H7 (cell line): Measurements from ENCODE around the gene LMO7. TPM values are rescaled to one million over a fixed set of nuclear protein-coding genes. Genes with fewer than 3 reads are reported as not detected.
"Not testable (repeated sequence)": the region's sequence is repeated elsewhere in the genome, so short reads cannot be mapped to it uniquely, and the experiment has no call there.

Source experiments
- DNase-seq: peaks from one replicate; pipeline ENCODE4 v3.0.0; 2012
- H3K27me3 ChIP-seq: 2 replicates; pipeline ENCODE4 v1.6.0; 2011; ENCODE audit warnings: mild to moderate bottlenecking, low read length; ENCODE audit not compliant: control insufficient read depth, insufficient read depth
- H3K36me3 ChIP-seq: replicated peaks from 2 replicates; pipeline ENCODE4 v1.5.1; 2011; ENCODE audit warnings: low read length; ENCODE audit not compliant: control insufficient read depth, insufficient read depth
- H3K4me3 ChIP-seq: 2 replicates; pipeline ENCODE4 v1.5.1; 2011; ENCODE audit warnings: low read depth, mild to moderate bottlenecking, control low read depth, low read length, moderate library complexity; ENCODE audit not compliant: insufficient read depth
- total RNA-seq: library from RNA; depleted of rRNA; stranded (reverse); fragments of >200 nt; shearing (Covaris generic); gene quantifications from 2 replicates; pipeline ENCODE4 v1.2.3, GENCODE V29; 2014

The LMO7 gene
- total RNA-seq, 1 experiment from 2014 or later, result 7.6 TPM

GRCh38 chr13:75666646-75667351, 30.7 kb downstream of the LMO7 start:
- Histone ChIP-seq H3K36me3 (no peaks in the 10 kb centered on the region), H3K4me3 (no peak overlapping the region), H3K27me3 (no peaks in the 10 kb centered on the region)
- no peak for DNase-seq

- no peak overlapping the region for H3K4me3 ChIP-seq
- no peaks in the 10 kb centered on the region for H3K27me3 ChIP-seq
- no peak for DNase-seq
- no peaks in the 10 kb centered on the region for H3K36me3 ChIP-seq
Measured at GRCh38 chr13:75669706-75670105, 33.6 kb downstream of the LMO7 start.

- Histone ChIP-seq H3K36me3 (no peaks in the 10 kb centered on the region), H3K4me3 (no peak overlapping the region), H3K27me3 (no peaks in the 10 kb centered on the region)
- no peak for DNase-seq
Measured at GRCh38 chr13:75670496-75670895, 34.4 kb downstream of the LMO7 start.

GRCh38 chr13:75675421-75675820, 39.3 kb downstream of the LMO7 start:
- no peaks in the 10 kb centered on the region for H3K27me3 ChIP-seq
- no peak for DNase-seq
- H3K36me3 ChIP-seq, result no peaks in the 10 kb centered on the region
- H3K4me3 ChIP-seq, result no peak overlapping the region

GRCh38 chr13:75679459-75679858, 43.3 kb downstream of the LMO7 start:
- H3K36me3 ChIP-seq, result no peaks in the 10 kb centered on the region
- H3K4me3 ChIP-seq, result no peak overlapping the region
- H3K27me3 ChIP-seq, result no peaks in the 10 kb centered on the region
- no peak for DNase-seq

GRCh38 chr13:75680251-75680650, 44.1 kb downstream of the LMO7 start:
- H3K36me3 ChIP-seq, H3K4me3 ChIP-seq, DNase-seq, H3K27me3 ChIP-seq: not testable (repeated sequence)

GRCh38 chr13:75682326-75682725, 46.2 kb downstream of the LMO7 start:
- no peaks in the 10 kb centered on the region for H3K36me3 ChIP-seq
- H3K4me3 ChIP-seq, result no peak overlapping the region
- no peak for DNase-seq
- no peaks in the 10 kb centered on the region for H3K27me3 ChIP-seq

- no peak for DNase-seq
- no peaks in the 10 kb centered on the region for H3K27me3 ChIP-seq
- no peak overlapping the region for H3K4me3 ChIP-seq
- H3K36me3 ChIP-seq, result no peaks in the 10 kb centered on the region
Measured at GRCh38 chr13:75685239-75685697, 49.1 kb downstream of the LMO7 start.

GRCh38 chr13:75687150-75687763, 51.1 kb downstream of the LMO7 start:
- no peak overlapping the region for H3K4me3 ChIP-seq
- H3K36me3 ChIP-seq, result no peaks in the 10 kb centered on the region
- H3K27me3 ChIP-seq, result no peaks in the 10 kb centered on the region
- peak; percentile 5 for DNase-seq

GRCh38 chr13:75689686-75690085, 53.6 kb downstream of the LMO7 start:
- Histone ChIP-seq H3K27me3 (no peaks in the 10 kb centered on the region), H3K36me3 (no peaks in the 10 kb centered on the region), H3K4me3 (no peak overlapping the region)

GRCh38 chr13:75690607-75691006, 54.5 kb downstream of the LMO7 start:
- no peaks in the 10 kb centered on the region for H3K27me3 ChIP-seq
- no peak overlapping the region for H3K4me3 ChIP-seq
- no peak for DNase-seq
- H3K36me3 ChIP-seq, result no peaks in the 10 kb centered on the region

More at GRCh38 chr13:75689686-75690085, 53.6 kb downstream of the LMO7 start:
- DNase-seq, result no peak

GRCh38 chr13:75691183-75691582, 55.1 kb downstream of the LMO7 start:
- Histone ChIP-seq H3K36me3 (no peaks in the 10 kb centered on the region), H3K4me3 (no peak overlapping the region), H3K27me3 (no peaks in the 10 kb centered on the region)
- no peak for DNase-seq

- no peak for DNase-seq
- no peak overlapping the region for H3K4me3 ChIP-seq
- H3K27me3 ChIP-seq, result no peaks in the 10 kb centered on the region
- no peaks in the 10 kb centered on the region for H3K36me3 ChIP-seq
Measured at GRCh38 chr13:75693227-75693626, 57.1 kb downstream of the LMO7 start.

GRCh38 chr13:75694722-75695121, 58.6 kb downstream of the LMO7 start:
- no peaks in the 10 kb centered on the region for H3K27me3 ChIP-seq
- no peak for DNase-seq
- no peaks in the 10 kb centered on the region for H3K36me3 ChIP-seq
- no peak overlapping the region for H3K4me3 ChIP-seq

- not testable (repeated sequence) for H3K36me3 ChIP-seq, H3K27me3 ChIP-seq, DNase-seq, H3K4me3 ChIP-seq
Measured at GRCh38 chr13:75695908-75696307, 59.8 kb downstream of the LMO7 start.
